Astrocyte (in vitro differentiated cells and primary cell): ENCODE data around the gene FAM184B. TPM values are rescaled to one million over a fixed set of nuclear protein-coding genes. Genes with fewer than 3 reads are reported as not detected.

Source experiments
- DNase-seq: peaks from one replicate; pipeline ENCODE4 v3.0.0-alpha.2; 2010; ENCODE audit warnings: low read depth
- FAIRE-seq: peaks from 2 replicates; lab custom pipeline; 2011; peaks lifted over from hg19 to GRCh38; lab: Jason Lieb, UNC
- H2AFZ ChIP-seq: 2 replicates; pipeline ENCODE4 v1.6.0; 2012; ENCODE audit warnings: low read depth, low read length, inconsistent platforms
- H3K27ac ChIP-seq: 2 replicates; pipeline ENCODE4 v1.5.1; 2011; ENCODE audit warnings: low read depth, low read length, inconsistent platforms
- H3K27me3 ChIP-seq: 2 replicates; pipeline ENCODE4 v1.6.0; 2011; ENCODE audit warnings: low read length, inconsistent platforms; ENCODE audit not compliant: insufficient read depth
- H3K36me3 ChIP-seq: 2 replicates; pipeline ENCODE4 v1.5.1; 2011; ENCODE audit warnings: low read length, inconsistent platforms; ENCODE audit not compliant: insufficient read depth
- H3K4me1 ChIP-seq: 2 replicates; pipeline ENCODE4 v1.5.1; 2011; ENCODE audit warnings: low read length, inconsistent platforms; ENCODE audit not compliant: insufficient read depth
- H3K4me2 ChIP-seq: 2 replicates; pipeline ENCODE4 v1.6.0; 2012; ENCODE audit warnings: low read length, inconsistent platforms
- H3K4me3 ChIP-seq: 2 replicates; pipeline ENCODE4 v1.5.1; 2011; ENCODE audit warnings: low read depth, mild to moderate bottlenecking, low read length, inconsistent platforms; ENCODE audit not compliant: insufficient read depth
- H3K79me2 ChIP-seq: 2 replicates; pipeline ENCODE4 v1.6.0; 2012; ENCODE audit warnings: mild to moderate bottlenecking, low read length, inconsistent platforms; ENCODE audit not compliant: insufficient read depth
- H3K9ac ChIP-seq: 2 replicates; pipeline ENCODE4 v1.6.0; 2012; ENCODE audit warnings: mild to moderate bottlenecking, low read length, inconsistent platforms
- H3K9me3 ChIP-seq: 2 replicates; pipeline ENCODE4 v1.5.1; 2012; ENCODE audit warnings: low read depth, mild to moderate bottlenecking, low read length, inconsistent platforms; ENCODE audit not compliant: insufficient read depth
- H4K20me1 ChIP-seq: 2 replicates; pipeline ENCODE4 v1.6.0; 2012; ENCODE audit warnings: low read length, inconsistent platforms; ENCODE audit not compliant: insufficient read depth
- H3K27ac Mint-ChIP-seq: one replicate; pipeline ENCODE4 v1.8.0; 2021; ENCODE audit warnings: mild to moderate bottlenecking, mixed read lengths; ENCODE audit not compliant: unreplicated experiment
- H3K27me3 Mint-ChIP-seq: one replicate; pipeline ENCODE4 v1.8.0; 2021; ENCODE audit warnings: low read depth, mixed read lengths; ENCODE audit not compliant: unreplicated experiment
- H3K36me3 Mint-ChIP-seq: one replicate; pipeline ENCODE4 v1.8.0; 2021; ENCODE audit warnings: low read depth, mixed read lengths; ENCODE audit not compliant: unreplicated experiment
- H3K4me1 Mint-ChIP-seq: one replicate; pipeline ENCODE4 v1.8.0; 2021; ENCODE audit warnings: low read depth, mixed read lengths; ENCODE audit not compliant: unreplicated experiment
- H3K4me3 Mint-ChIP-seq: one replicate; pipeline ENCODE4 v1.8.0; 2021; ENCODE audit warnings: mild to moderate bottlenecking, moderate library complexity, mixed read lengths; ENCODE audit not compliant: unreplicated experiment
- H3K9me3 Mint-ChIP-seq: one replicate; pipeline ENCODE4 v1.8.0; 2021; ENCODE audit warnings: mild to moderate bottlenecking, mixed read lengths; ENCODE audit not compliant: unreplicated experiment
- CTCF ChIP-seq: IDR thresholded peaks from 2 replicates; pipeline ENCODE4 v1.5.1; 2011; ENCODE audit warnings: low read depth, mild to moderate bottlenecking, inconsistent platforms, low read length, moderate library complexity; ENCODE audit not compliant: insufficient read depth
- EZH2 ChIP-seq: IDR thresholded peaks from 2 replicates; pipeline ENCODE4 v1.6.1; 2012; ENCODE audit warnings: mild to moderate bottlenecking, low read length, inconsistent platforms; ENCODE audit not compliant: insufficient read depth
- total RNA-seq: library from RNA; stranded (reverse); gene quantifications from 2 replicates; pipeline ENCODE4 v1.2.1, GENCODE V29; 2021

FAM184B gene
- total RNA-seq, 1 donor from 2014 or later = 0.54 TPM

- Histone ChIP-seq H3K4me1 (peaks cover 6% of the 10 kb centered on the region), H3K27ac (no peak overlapping the region), H3K79me2 (no peaks in the 10 kb centered on the region), H3K4me2 (no peak overlapping the region), H4K20me1 (no peaks in the 10 kb centered on the region), H3K9me3 (no peaks in the 10 kb centered on the region), H2AFZ (no peak overlapping the region), H3K36me3 (no peaks in the 10 kb centered on the region), H3K9ac (no peak overlapping the region), H3K4me3 (no peak overlapping the region), H3K27me3 (no peaks in the 10 kb centered on the region)
- no peak overlapping the region for H3K4me3 Mint-ChIP-seq
- H3K27ac Mint-ChIP-seq = no peak overlapping the region
- peaks cover 2% of the 10 kb centered on the region for H3K4me1 Mint-ChIP-seq
- DNase-seq = no peak
- TF ChIP-seq CTCF = no peak
- TF ChIP-seq EZH2 = no peak
- no peaks in the 10 kb centered on the region for H3K27me3 Mint-ChIP-seq
- FAIRE-seq = no peak
- H3K36me3 Mint-ChIP-seq = no peaks in the 10 kb centered on the region
- peaks cover 7% of the 10 kb centered on the region for H3K9me3 Mint-ChIP-seq
Observed at GRCh38 chr4:17726911-17727310, 54.5 kb downstream of the FAM184B start.

GRCh38 chr4:17723648-17724047 lies 57.8 kb downstream of the FAM184B start:
- no peak overlapping the region for H3K27ac ChIP-seq
- no peaks in the 10 kb centered on the region for H3K79me2 ChIP-seq
- Mint-ChIP-seq H3K36me3 (no peaks in the 10 kb centered on the region), H3K27ac (no peak overlapping the region), H3K27me3 (no peaks in the 10 kb centered on the region), H3K9me3 (peaks cover 7% of the 10 kb centered on the region), H3K4me1 (peaks cover 17% of the 10 kb centered on the region), H3K4me3 (no peak overlapping the region)
- H3K9ac ChIP-seq = no peak overlapping the region
- no peak overlapping the region for H3K4me3 ChIP-seq
- H3K9me3 ChIP-seq = no peaks in the 10 kb centered on the region
- no peak overlapping the region for H2AFZ ChIP-seq
- H3K4me1 ChIP-seq = peaks cover 9% of the 10 kb centered on the region
- no peak for FAIRE-seq
- no peak overlapping the region for H3K4me2 ChIP-seq
- DNase-seq = no peak
- no peaks in the 10 kb centered on the region for H3K27me3 ChIP-seq
- TF ChIP-seq EZH2 = no peak
- TF ChIP-seq CTCF = no peak
- no peaks in the 10 kb centered on the region for H3K36me3 ChIP-seq
- H4K20me1 ChIP-seq = no peaks in the 10 kb centered on the region

- Histone ChIP-seq H3K79me2 (no peaks in the 10 kb centered on the region), H3K9me3 (no peaks in the 10 kb centered on the region), H3K36me3 (no peaks in the 10 kb centered on the region), H4K20me1 (no peaks in the 10 kb centered on the region), H3K4me2 (peak overlapping the region; percentile 1), H3K9ac (no peak overlapping the region), H2AFZ (peak overlapping the region; percentile 1), H3K4me1 (peaks cover 9% of the 10 kb centered on the region), H3K27me3 (no peaks in the 10 kb centered on the region), H3K27ac (no peak overlapping the region), H3K4me3 (no peak overlapping the region)
- H3K27me3 Mint-ChIP-seq = no peaks in the 10 kb centered on the region
- peak overlapping the region; percentile 79 for H3K27ac Mint-ChIP-seq
- DNase-seq (no peak), FAIRE-seq (no peak)
- H3K4me1 Mint-ChIP-seq = peaks cover 20% of the 10 kb centered on the region
- no peak overlapping the region for H3K4me3 Mint-ChIP-seq
- no peaks in the 10 kb centered on the region for H3K36me3 Mint-ChIP-seq
- no peak for TF ChIP-seq EZH2
- TF ChIP-seq CTCF = no peak
- H3K9me3 Mint-ChIP-seq = no peaks in the 10 kb centered on the region
Observed at GRCh38 chr4:17722356-17722700, 59.1 kb downstream of the FAM184B start.
